Tibial nerve (tissue), 4 donors: ENCODE data around the gene CRB2. TPM values are rescaled to one million over a fixed set of nuclear protein-coding genes. Genes with fewer than 3 reads are reported as not detected.

Experiments used
- DNase-seq, 2 donors: peaks; one replicate each; pipeline ENCODE4 v3.0.0-alpha.2; 2019; ENCODE audit warnings: low spot score in 2 of 2
- H3K27ac ChIP-seq, 4 donors: fragments of 200-600 bp; sonication (generic) in 3 of 4; one replicate each; pipeline ENCODE4 v1.5.1; 2017 to 2019; ENCODE audit warnings: mild to moderate bottlenecking in 1 of 4
- H3K27me3 ChIP-seq, 2 donors: fragments of 200-600 bp; sonication (generic) in 1 of 2; one replicate each; pipeline versions ENCODE4 v1.5.1 to v1.6.0; 2017 to 2019
- H3K36me3 ChIP-seq, 3 donors: fragments of 200-600 bp; sonication (generic); one replicate each; pipeline ENCODE4 v1.5.1; 2018 to 2019
- H3K4me1 ChIP-seq, 4 donors: fragments of 200-600 bp; sonication (generic) in 3 of 4; one replicate each; pipeline ENCODE4 v1.5.1; 2017 to 2019
- H3K4me3 ChIP-seq, 4 donors: fragments of 200-600 bp; sonication (generic) in 3 of 4; one replicate each; pipeline ENCODE4 v1.5.1; 2017 to 2019; ENCODE audit warnings: mild to moderate bottlenecking in 1 of 4, moderate library complexity in 1 of 4
- H3K9me3 ChIP-seq, 4 donors: fragments of 200-600 bp; sonication (generic) in 3 of 4; one replicate each; pipeline ENCODE4 v1.5.1; 2017 to 2019
- EP300 ChIP-seq, 2 donors: sonication (generic); formaldehyde crosslinking; IDR thresholded peaks; one replicate each; pipeline ENCODE4 v1.6.1; 2017; ENCODE audit warnings: antibody characterized with exemption in 2 of 2, mild to moderate bottlenecking in 1 of 2
- POLR2A ChIP-seq, 2 donors: fragments of 450-650 bp; IDR thresholded peaks; one replicate each; pipeline ENCODE4 v1.6.1; 2017; ENCODE audit warnings: antibody characterized with exemption in 2 of 2, mild to moderate bottlenecking in 2 of 2, moderate library complexity in 2 of 2
- WGBS, 2 donors: methylation state at CpG; one replicate each; pipeline ENCODE4 v1.1.5; 2018; 5-methylcytosine and 5-hydroxymethylcytosine counted together
- total RNA-seq, 4 donors: library from RNA; depleted of rRNA; stranded (reverse); fragments of >200 nt; gene quantifications; one replicate each; pipeline ENCODE4 v1.1.0, GENCODE V29; 2016
- TF ChIP-seq, protein P1 (sequence below), 5 experiments: fragments of 200-600 bp in 3 of 5; fragments of 450-650 bp in 2 of 5; sonication (generic) in 3 of 5; IDR thresholded peaks; one replicate each; pipeline ENCODE4 v1.5.1; 2016 to 2019; ENCODE audit warnings: antibody characterized with exemption in 5 of 5, mild to moderate bottlenecking in 3 of 5, moderate library complexity in 2 of 5

CRB2 gene
- total RNA-seq, 4 donors from 2014 or later, result under 0.01 to 0.44 TPM; not detected in 2

- peaks cover 0 to 21% of the 10 kb centered on the region in 2 donors for H3K27me3 ChIP-seq
- no peaks in the 10 kb centered on the region for H3K9me3 ChIP-seq
- WGBS, 2 donors, result 69 to 80% methylated on average over 2 of the region's 2 CpGs
- no peak for TF ChIP-seq EP300 (IDR thresholded peaks at IDR 0.05)
- TF ChIP-seq, protein P1, sequence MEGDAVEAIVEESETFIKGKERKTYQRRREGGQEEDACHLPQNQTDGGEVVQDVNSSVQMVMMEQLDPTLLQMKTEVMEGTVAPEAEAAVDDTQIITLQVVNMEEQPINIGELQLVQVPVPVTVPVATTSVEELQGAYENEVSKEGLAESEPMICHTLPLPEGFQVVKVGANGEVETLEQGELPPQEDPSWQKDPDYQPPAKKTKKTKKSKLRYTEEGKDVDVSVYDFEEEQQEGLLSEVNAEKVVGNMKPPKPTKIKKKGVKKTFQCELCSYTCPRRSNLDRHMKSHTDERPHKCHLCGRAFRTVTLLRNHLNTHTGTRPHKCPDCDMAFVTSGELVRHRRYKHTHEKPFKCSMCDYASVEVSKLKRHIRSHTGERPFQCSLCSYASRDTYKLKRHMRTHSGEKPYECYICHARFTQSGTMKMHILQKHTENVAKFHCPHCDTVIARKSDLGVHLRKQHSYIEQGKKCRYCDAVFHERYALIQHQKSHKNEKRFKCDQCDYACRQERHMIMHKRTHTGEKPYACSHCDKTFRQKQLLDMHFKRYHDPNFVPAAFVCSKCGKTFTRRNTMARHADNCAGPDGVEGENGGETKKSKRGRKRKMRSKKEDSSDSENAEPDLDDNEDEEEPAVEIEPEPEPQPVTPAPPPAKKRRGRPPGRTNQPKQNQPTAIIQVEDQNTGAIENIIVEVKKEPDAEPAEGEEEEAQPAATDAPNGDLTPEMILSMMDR (IDR thresholded peaks at IDR 0.05), result no peak
- no peak for TF ChIP-seq POLR2A (IDR thresholded peaks at IDR 0.05)
- H3K4me1 ChIP-seq, result peaks cover 0 to 37% (median 1%) of the 10 kb centered on the region in 4 donors
- no peak overlapping the region for H3K27ac ChIP-seq
- DNase-seq, result no peak
- no peak overlapping the region for H3K4me3 ChIP-seq
- no peaks in the 10 kb centered on the region for H3K36me3 ChIP-seq
These were observed 3.1 kb downstream of the CRB2 start for GRCh38 chr9:123359106-123359505.

- 50 to 70% methylated on average over 3 of the region's 3 CpGs for WGBS, 2 donors
- H3K9me3 ChIP-seq, result no peaks in the 10 kb centered on the region
- TF ChIP-seq, protein P1 (IDR thresholded peaks at IDR 0.05), result no peak
- no peak for TF ChIP-seq EP300 (IDR thresholded peaks at IDR 0.05)
- DNase-seq, result no peak
- H3K4me3 ChIP-seq, result no peak overlapping the region
- no peaks in the 10 kb centered on the region for H3K36me3 ChIP-seq
- H3K27ac ChIP-seq, result no peak overlapping the region
- H3K4me1 ChIP-seq, result peaks cover 0 to 35% (median 0%) of the 10 kb centered on the region in 4 donors
- H3K27me3 ChIP-seq, result peaks cover 0 to 17% of the 10 kb centered on the region in 2 donors
These were observed 3.5 kb downstream of the CRB2 start for GRCh38 chr9:123359546-123359945.

DNA sequence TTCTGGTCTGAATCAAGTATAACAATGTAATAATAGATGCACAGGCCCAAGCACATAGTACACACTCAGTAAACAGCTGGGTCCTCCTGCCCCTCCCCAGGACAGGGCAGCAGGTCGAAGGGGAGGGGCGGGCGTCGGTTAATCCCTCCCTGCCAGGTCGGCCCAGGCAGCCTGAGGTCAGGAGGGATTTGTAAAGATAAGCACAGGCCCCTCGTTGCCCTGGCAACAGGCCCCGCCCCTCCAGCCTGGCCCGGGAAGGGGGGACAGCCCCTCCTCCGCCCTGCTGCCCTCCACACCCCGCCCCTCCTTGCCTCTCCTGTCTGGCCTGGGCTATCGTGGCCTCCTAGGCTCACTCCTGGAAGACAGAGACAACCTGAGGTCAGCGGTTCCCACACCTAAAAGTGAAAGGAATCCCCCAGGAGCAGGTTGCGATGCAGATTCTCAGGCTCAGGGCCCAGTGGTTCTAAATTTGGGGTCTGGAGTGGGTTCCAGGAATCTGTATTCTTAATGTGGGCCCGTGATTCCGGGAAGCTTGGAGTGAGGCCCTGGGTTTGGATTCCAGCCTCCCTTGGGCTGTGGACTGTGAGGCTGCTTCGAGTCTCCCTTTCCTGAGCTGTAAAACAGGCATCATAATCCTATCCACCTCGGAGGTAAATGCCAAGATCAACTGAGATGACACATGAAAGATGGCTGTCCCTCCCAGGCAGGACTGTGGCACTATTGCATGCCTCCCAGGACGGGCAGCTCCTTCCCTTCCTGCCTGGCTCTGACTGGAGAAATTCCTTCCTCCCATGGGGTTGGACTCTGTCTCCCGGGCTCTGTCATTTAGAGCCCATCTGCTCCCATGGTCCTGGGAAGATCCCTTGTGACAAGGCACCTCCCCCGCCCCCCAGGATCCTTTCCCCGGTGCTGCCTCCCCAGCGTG lies 4.4 kb downstream of the CRB2 start:
- no peak for DNase-seq
- peaks cover 0 to 38% (median 0%) of the 10 kb centered on the region in 4 donors for H3K4me1 ChIP-seq
- 32 to 35% methylated on average over 20 to 22 of the region's 22 CpGs for WGBS, 2 donors
- TF ChIP-seq, protein P1 (IDR thresholded peaks at IDR 0.05), result no peak
- TF ChIP-seq EP300 (IDR thresholded peaks at IDR 0.05) (no peak), POLR2A (IDR thresholded peaks at IDR 0.05) (no peak)
- no peaks in the 10 kb centered on the region for H3K36me3 ChIP-seq
- H3K9me3 ChIP-seq, result no peaks in the 10 kb centered on the region
- H3K27ac ChIP-seq, result no peak overlapping the region
- H3K4me3 ChIP-seq, result no peak overlapping the region
- H3K27me3 ChIP-seq, result peaks cover 0 to 9% of the 10 kb centered on the region in 2 donors

GRCh38 chr9:123361086-123361730 lies 5.2 kb downstream of the CRB2 start:
- Histone ChIP-seq H3K4me3 (no peak overlapping the region), H3K36me3 (no peaks in the 10 kb centered on the region), H3K9me3 (no peaks in the 10 kb centered on the region), H3K27me3 (peaks cover 0 to 2% of the 10 kb centered on the region in 2 donors), H3K27ac (no peak overlapping the region), H3K4me1 (peaks cover 0 to 36% (median 0%) of the 10 kb centered on the region in 4 donors)
- WGBS, 2 donors, result 60 to 64% methylated on average over 6 to 10 of the region's 10 CpGs
- TF ChIP-seq EP300 (IDR thresholded peaks at IDR 0.05), result no peak
- TF ChIP-seq, protein P1 (IDR thresholded peaks at IDR 0.05), result no peak
- TF ChIP-seq POLR2A (IDR thresholded peaks at IDR 0.05), result no peak
- no peak for DNase-seq
